Pancreas (tissue), 10 donors: ENCODE results near the gene PHLDB3. TPM values are rescaled to one million over a fixed set of nuclear protein-coding genes. Genes with fewer than 3 reads are reported as not detected.

Experiments used
- ATAC-seq, 4 donors: fragments of 200-7000 bp; cut with Tn5 transposase; one replicate each; pipeline versions ENCODE4 v1.8.0 to v1.9.1; 2020; ENCODE audit warnings: mild to moderate bottlenecking in 4 of 4, moderate library complexity in 4 of 4
- DNase-seq, 6 donors: peaks; one replicate each; pipeline ENCODE4 v3.0.0-alpha.2; 2020
- FAIRE-seq: peaks from 2 replicates; lab custom pipeline; 2012; peaks lifted over from hg19 to GRCh38; lab: Jason Lieb, UNC
- H3K27ac ChIP-seq, 4 donors: fragments of 200-600 bp; sonication (generic); 1 replicate in 3 of 4; 2 replicates in 1 of 4; pipeline versions ENCODE4 v1.5.0 to v1.8.0; 2020
- H3K27me3 ChIP-seq, 4 donors: fragments of 200-600 bp; one replicate each; pipeline ENCODE4 v1.8.0; 2021
- H3K36me3 ChIP-seq, 3 donors: fragments of 200-600 bp; sonication (generic) in 1 of 3; one replicate each; pipeline versions ENCODE4 v1.5.0 to v1.8.0; 2020 to 2021
- H3K4me1 ChIP-seq, 3 donors: fragments of 200-600 bp; one replicate each; pipeline ENCODE4 v1.8.0; 2021
- H3K4me3 ChIP-seq, 4 donors: fragments of 200-600 bp; sonication (generic) in 2 of 4; one replicate each; pipeline versions ENCODE4 v1.5.0 to v1.8.0; 2020 to 2021
- H3K9me3 ChIP-seq, 4 donors: fragments of 200-600 bp; one replicate each; pipeline ENCODE4 v1.8.0; 2021
- WGBS, 2 donors: extraction: QIAGEN DNeasy Blood & Tissue Kit; methylation state at CpG; one replicate each; pipeline ENCODE4 v1.1.7; 2013; 5-methylcytosine and 5-hydroxymethylcytosine counted together
- intact Hi-C, 3 donors: fragments of 100-400 bp; cut with DNase I; formaldehyde crosslinking; loops; one replicate each; pipeline versions ENCODE4 v1.11.1 to v1.14.2; 2022
- polyA plus RNA-seq, 2 donors: library from polyadenylated mRNA; stranded (reverse); fragments of 200-250 nt; gene quantifications; one replicate each; pipeline ENCODE4 v1.2.3, GENCODE V29; 2013
- total RNA-seq, 6 donors: library from RNA; stranded (reverse); fragmentation: NEBNext Ultra II Directional in 4 of 6; extraction: Animal tissue kit (Norgen Biotek cat#: 25700) in 4 of 6; gene quantifications; one replicate each; pipeline versions ENCODE4 v1.2.1 to v1.2.4, GENCODE V29; 2021 to 2023
- TF ChIP-seq, protein P1 (sequence below), 4 donors: fragments of 200-600 bp; sonication (generic) in 3 of 4; IDR thresholded peaks; one replicate each; pipeline versions ENCODE4 v1.5.0 to v1.8.0; 2021; ENCODE audit warnings: antibody characterized with exemption in 4 of 4
- donor health status: healthy with polysubstance abuse.
- donor health status: DM: no; HTN: no; CAD: no; lungs with moderate emphysema.
- donor health status: DM: no; HTN: no; CAD: no.
- donor health status: control.
- donor health status: control.
- donor health status: Bipolar disorder and iron deficiency.
- donor health status: DM: yes; HTN: yes; CAD: no.
- donor health status: DM: no; HTN: no; CAD: no.
- donor health status: DM: no; HTN: no; CAD: no.
- donor health status: DM: yes; HTN: yes; CAD: no.

The PHLDB3 gene
- total and polyA plus RNA-seq, 8 donors, result 7.2 to 33.7 (median 10.7) TPM

DNA sequence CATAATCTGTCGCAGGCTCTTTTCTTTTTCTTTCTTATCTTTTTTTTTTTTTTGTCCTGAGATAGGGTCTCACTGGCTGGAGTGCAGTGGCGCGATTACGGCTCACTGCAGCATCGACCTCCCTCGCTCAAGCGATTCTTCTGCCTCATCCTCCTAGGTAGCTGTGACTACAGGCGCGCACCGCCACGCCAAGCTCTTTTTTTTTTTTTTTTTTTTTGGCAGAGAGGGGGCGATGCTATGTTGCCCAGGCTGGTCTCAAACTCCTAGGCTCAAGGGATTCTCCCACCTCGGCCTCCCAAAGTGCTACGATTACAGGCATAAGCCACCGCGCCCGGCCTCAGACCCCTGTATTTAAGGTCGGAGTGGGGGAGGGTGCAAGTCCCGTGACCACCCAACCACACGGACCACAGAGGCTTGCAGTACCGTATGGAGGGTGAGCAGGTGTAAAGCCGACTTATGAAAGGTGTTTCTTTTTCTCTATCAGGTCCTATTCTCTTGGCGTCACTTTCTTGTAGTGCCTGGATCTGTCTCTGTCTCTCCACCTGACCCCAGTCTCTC, 2.0 kb downstream of the PHLDB3 start:
- no peaks in the 10 kb centered on the region for H3K9me3 ChIP-seq
- WGBS, 2 donors, result 93 to 94% methylated on average over 21 to 23 of the region's 23 CpGs
- FAIRE-seq (no peak), ATAC-seq (no peak), DNase-seq (no peak)
- peaks cover 0 to 4% (median 0%) of the 10 kb centered on the region in 3 donors for H3K4me1 ChIP-seq
- TF ChIP-seq, protein P1, sequence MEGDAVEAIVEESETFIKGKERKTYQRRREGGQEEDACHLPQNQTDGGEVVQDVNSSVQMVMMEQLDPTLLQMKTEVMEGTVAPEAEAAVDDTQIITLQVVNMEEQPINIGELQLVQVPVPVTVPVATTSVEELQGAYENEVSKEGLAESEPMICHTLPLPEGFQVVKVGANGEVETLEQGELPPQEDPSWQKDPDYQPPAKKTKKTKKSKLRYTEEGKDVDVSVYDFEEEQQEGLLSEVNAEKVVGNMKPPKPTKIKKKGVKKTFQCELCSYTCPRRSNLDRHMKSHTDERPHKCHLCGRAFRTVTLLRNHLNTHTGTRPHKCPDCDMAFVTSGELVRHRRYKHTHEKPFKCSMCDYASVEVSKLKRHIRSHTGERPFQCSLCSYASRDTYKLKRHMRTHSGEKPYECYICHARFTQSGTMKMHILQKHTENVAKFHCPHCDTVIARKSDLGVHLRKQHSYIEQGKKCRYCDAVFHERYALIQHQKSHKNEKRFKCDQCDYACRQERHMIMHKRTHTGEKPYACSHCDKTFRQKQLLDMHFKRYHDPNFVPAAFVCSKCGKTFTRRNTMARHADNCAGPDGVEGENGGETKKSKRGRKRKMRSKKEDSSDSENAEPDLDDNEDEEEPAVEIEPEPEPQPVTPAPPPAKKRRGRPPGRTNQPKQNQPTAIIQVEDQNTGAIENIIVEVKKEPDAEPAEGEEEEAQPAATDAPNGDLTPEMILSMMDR (IDR thresholded peaks at IDR 0.05), result no peak
- intact Hi-C loops, result no loop called here
- no peak overlapping the region for H3K27ac ChIP-seq
- H3K27me3 ChIP-seq, result no peaks in the 10 kb centered on the region
- no peak overlapping the region for H3K4me3 ChIP-seq
- no peaks in the 10 kb centered on the region for H3K36me3 ChIP-seq

DNA sequence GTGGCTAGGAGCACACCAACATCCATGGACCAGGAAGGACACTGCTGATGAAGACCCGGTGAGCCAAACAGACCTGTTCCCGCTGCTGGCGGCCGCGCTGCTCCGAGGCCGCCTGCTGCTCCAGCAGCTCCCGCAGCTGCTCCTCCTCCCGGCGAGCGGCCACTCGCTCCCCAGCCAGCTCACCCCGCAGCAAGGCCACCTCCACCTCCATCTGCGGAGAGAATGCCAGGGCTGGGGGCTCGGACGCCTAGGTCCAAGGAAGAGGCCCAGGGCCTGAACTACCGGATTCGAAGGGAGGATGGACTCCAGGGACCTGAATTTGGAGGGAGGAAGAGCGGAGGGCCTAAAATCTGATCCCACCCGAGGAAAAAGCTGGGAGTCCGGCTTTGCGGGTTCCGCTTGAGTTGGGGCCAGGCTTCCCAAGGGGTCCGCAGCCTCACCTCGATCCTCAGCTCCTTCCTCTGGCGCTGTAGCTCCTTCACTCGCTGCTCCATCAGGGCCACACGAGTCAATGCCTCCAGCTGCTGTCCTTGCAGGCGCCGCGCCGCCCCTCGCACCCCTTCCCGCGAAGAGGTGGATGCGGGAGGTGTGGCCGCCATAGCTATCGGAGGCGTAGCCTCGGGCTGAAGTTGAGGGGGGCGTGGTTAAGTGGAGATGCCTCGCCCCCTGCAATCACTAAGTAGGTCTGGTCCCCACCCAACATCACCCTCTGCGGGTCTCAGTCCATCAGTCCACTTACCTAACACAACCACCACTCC, 2.7 kb downstream of the PHLDB3 start:
- no peaks in the 10 kb centered on the region for H3K27me3 ChIP-seq
- FAIRE-seq, result no peak
- ATAC-seq, result no peak
- no peaks in the 10 kb centered on the region for H3K9me3 ChIP-seq
- WGBS, 2 donors, result 88 to 90% methylated on average over 43 of the region's 43 CpGs
- no peak overlapping the region for H3K27ac ChIP-seq
- DNase-seq, result no peak
- peaks cover 0 to 2% (median 0%) of the 10 kb centered on the region in 3 donors for H3K36me3 ChIP-seq
- H3K4me3 ChIP-seq, result no peak overlapping the region
- TF ChIP-seq, protein P1 (IDR thresholded peaks at IDR 0.05), result no peak
- intact Hi-C loops, result no loop called here
- H3K4me1 ChIP-seq, result peaks cover 0 to 4% (median 0%) of the 10 kb centered on the region in 3 donors

DNA sequence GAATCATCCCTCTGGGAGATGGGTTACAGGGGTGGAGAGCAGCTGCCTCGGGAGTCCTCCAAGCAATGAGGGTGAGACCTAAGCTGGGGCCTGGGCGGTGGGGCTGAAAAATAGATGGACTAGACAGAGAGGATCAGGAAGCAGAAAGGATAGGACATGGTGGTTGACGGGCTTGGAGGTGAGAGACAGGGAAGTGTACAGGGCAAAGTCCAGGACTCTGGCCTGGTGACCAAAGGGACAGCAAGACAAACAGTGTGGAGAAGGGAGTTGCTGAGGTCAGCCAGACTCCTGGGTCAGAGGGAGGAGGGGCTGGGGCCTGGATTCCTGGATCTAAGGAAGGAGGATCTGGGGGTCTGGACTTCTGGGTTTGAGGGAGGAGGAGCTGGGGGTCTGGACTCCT, 5.5 kb downstream of the PHLDB3 start:
- Histone ChIP-seq H3K36me3 (peaks cover 0 to 5% (median 2%) of the 10 kb centered on the region in 3 donors), H3K9me3 (no peaks in the 10 kb centered on the region), H3K27me3 (no peaks in the 10 kb centered on the region), H3K4me1 (peaks cover 0 to 4% (median 0%) of the 10 kb centered on the region in 3 donors), H3K27ac (no peak overlapping the region), H3K4me3 (no peak overlapping the region)
- ATAC-seq (no peak), FAIRE-seq (no peak), DNase-seq (no peak)
- WGBS, 2 donors, result 65 to 66% methylated on average over 3 of the region's 3 CpGs
- TF ChIP-seq, protein P1 (IDR thresholded peaks at IDR 0.05), result no peak
- intact Hi-C loops, result no loop called here

DNA sequence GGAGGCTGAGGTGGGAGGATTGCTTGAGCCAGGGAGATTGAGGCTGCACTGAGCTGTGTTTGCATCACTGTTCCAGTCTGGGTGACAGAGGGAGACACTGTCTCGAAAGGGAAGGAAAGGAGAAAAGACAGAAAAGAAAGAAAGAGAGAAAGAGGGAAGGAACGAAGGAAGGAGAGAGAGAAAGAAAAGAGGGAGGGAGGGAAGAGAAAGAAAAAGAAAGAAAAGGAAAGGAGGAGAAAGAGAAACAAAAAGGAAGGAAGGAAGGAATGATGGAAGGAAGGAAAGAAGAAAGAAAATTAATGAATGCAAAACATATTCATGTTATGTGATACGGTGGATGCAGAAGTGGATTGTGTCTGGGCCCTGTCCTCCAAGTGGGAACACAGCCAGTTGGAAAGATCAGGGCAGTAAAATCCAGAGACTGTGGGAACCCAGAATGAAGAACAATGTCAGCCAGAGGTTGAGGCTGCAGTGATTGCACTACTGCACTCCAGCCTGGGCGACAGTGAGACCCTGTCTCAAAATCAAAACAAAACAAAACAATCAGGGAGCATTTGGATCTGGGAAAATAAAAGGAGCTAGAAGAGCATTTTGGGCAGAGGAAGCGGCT, 6.2 kb downstream of the PHLDB3 start:
- Histone ChIP-seq H3K9me3 (no peaks in the 10 kb centered on the region), H3K4me1 (peaks cover 0 to 3% (median 0%) of the 10 kb centered on the region in 3 donors), H3K4me3 (no peak overlapping the region), H3K27ac (no peak overlapping the region), H3K36me3 (peaks cover 0 to 5% (median 2%) of the 10 kb centered on the region in 3 donors), H3K27me3 (no peaks in the 10 kb centered on the region)
- FAIRE-seq (no peak), DNase-seq (no peak), ATAC-seq (no peak)
- intact Hi-C loops, result no loop called here
- 85 to 91% methylated on average over 5 of the region's 5 CpGs for whole genome bisulfite sequencing, 2 donors
- TF ChIP-seq, protein P1 (IDR thresholded peaks at IDR 0.05), result no peak
